NCI-H2029 treated with DMSO at 0.1 percent for 48 hours (cell line): ENCODE measurements around the gene STT3A.

ENCODE experiments used
- DNase-seq: peaks from one replicate; lab custom pipeline; 2025; lab: John Stamatoyannopoulos, UW

STT3A gene

DNA sequence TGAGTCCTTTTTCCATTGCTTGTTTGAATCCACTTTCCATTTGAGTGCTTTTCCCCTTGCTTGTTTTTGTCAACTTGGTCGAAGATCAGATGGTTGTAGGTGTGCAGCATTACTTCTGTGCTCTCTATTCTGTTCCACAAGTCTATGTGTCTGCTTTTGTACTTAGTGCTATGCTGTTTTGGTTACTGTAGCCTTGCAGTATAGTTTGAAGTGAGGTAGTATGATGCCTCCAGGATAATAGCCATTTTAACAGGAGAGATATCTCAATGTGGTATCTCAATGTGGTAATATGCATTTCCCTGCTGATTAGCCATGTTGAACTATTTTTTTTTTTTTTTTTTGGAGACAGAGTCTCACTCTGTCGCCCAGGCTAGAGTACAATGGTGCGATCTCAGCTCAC is 71.3 kb downstream of the STT3A start:
- DNase-seq, result no peak

DNA sequence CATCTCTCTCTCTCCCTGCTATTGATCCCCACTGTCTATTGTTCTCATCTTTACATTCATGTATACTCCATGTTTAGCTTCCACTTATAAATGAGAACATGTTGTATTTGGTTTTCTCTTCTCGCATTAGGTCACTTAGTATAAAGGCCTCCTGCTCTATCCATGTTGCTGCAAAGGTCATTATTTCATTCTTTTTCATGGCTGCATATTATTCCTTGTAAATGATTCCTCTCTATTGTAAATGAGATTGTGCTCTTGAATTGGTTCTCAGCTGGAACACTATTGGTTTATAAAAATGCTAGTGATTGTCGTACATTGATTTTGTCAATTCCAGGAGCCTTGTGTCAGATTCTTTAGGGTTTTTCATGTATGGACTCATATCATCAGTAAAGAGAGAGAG is 74.5 kb downstream of the STT3A start:
- DNase-seq, result no peak

DNA sequence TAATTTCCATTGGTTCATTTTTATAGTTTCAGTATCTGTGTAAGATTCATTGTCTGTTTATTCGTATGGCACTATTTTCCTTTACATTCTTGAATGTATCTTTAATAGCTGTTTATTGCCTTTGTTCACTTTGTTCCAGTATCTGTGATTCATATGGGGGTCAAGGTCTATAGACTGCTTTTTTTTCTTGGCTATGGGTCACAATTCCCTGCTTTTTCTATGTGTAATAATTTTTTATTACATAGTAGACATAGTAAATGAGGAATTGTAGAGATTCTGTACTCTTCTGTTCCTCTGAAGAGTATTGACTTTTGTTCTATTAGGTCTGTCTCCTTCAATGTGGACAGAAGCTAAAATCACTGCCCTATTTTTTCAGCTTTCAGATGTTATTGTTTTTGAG is 77.5 kb downstream of the STT3A start:
- no peak for DNase-seq

- no peak for DNase-seq
Measured at GRCh38 chr11:125671561-125671960, 78.9 kb downstream of the STT3A start.
